ENCODE results near the gene CNKSR3.

The CNKSR3 gene

GRCh38 chr6:154356113-154356512 lies 154.4 kb downstream of the CNKSR3 start:
- no peaks in the 10 kb centered on the region for H3K36me3 ChIP-seq (ENCODE audit: control insufficient read depth, insufficient read depth, low read length)
- TF ChIP-seq CTCF (IDR thresholded peaks at IDR 0.05; ENCODE audit: insufficient read depth, low read length, poor library complexity, severe bottlenecking), result no peak
- H3K27me3 ChIP-seq (replicated peaks; ENCODE audit: control insufficient read depth, insufficient read depth, low read length), result no peaks in the 10 kb centered on the region
- DNase-seq (ENCODE audit: extremely low read depth, insufficient read length), result no peak
- no peak overlapping the region for H3K4me3 ChIP-seq (replicated peaks; ENCODE audit: low read depth, low read length)

GRCh38 chr6:154354265-154354777 lies 156.2 kb downstream of the CNKSR3 start:
- no peaks in the 10 kb centered on the region for H3K36me3 ChIP-seq (ENCODE audit: control insufficient read depth, insufficient read depth, low read length)
- DNase-seq (ENCODE audit: extremely low read depth, insufficient read length), result no peak
- peak overlapping the region; percentile 25 for H3K4me3 ChIP-seq (replicated peaks; ENCODE audit: low read depth, low read length)
- TF ChIP-seq CTCF (IDR thresholded peaks at IDR 0.05; ENCODE audit: insufficient read depth, low read length, poor library complexity, severe bottlenecking), result no peak
- H3K27me3 ChIP-seq (replicated peaks; ENCODE audit: control insufficient read depth, insufficient read depth, low read length), result no peaks in the 10 kb centered on the region

- no peak for DNase-seq (ENCODE audit: extremely low read depth, insufficient read length)
- H3K36me3 ChIP-seq (ENCODE audit: control insufficient read depth, insufficient read depth, low read length), result no peaks in the 10 kb centered on the region
- no peaks in the 10 kb centered on the region for H3K27me3 ChIP-seq (replicated peaks; ENCODE audit: control insufficient read depth, insufficient read depth, low read length)
- no peak for TF ChIP-seq CTCF (IDR thresholded peaks at IDR 0.05; ENCODE audit: insufficient read depth, low read length, poor library complexity, severe bottlenecking)
- H3K4me3 ChIP-seq (replicated peaks; ENCODE audit: low read depth, low read length), result no peak overlapping the region
Observed at GRCh38 chr6:154353626-154354025, 156.9 kb downstream of the CNKSR3 start.

- Histone ChIP-seq H3K36me3 (ENCODE audit: control insufficient read depth, insufficient read depth, low read length) (no peaks in the 10 kb centered on the region), H3K27me3 (replicated peaks; ENCODE audit: control insufficient read depth, insufficient read depth, low read length) (no peaks in the 10 kb centered on the region), H3K4me3 (replicated peaks; ENCODE audit: low read depth, low read length) (no peak overlapping the region)
- DNase-seq (ENCODE audit: extremely low read depth, insufficient read length), result peak; percentile 55
- TF ChIP-seq CTCF (IDR thresholded peaks at IDR 0.05; ENCODE audit: insufficient read depth, low read length, poor library complexity, severe bottlenecking), result no peak
Observed at GRCh38 chr6:154352898-154353585, 157.4 kb downstream of the CNKSR3 start.

GRCh38 chr6:154350293-154350692 lies 160.2 kb downstream of the CNKSR3 start:
- Histone ChIP-seq H3K4me3 (replicated peaks; ENCODE audit: low read depth, low read length) (no peak overlapping the region), H3K36me3 (ENCODE audit: control insufficient read depth, insufficient read depth, low read length) (no peaks in the 10 kb centered on the region), H3K27me3 (replicated peaks; ENCODE audit: control insufficient read depth, insufficient read depth, low read length) (no peaks in the 10 kb centered on the region)
- TF ChIP-seq CTCF (IDR thresholded peaks at IDR 0.05; ENCODE audit: insufficient read depth, low read length, poor library complexity, severe bottlenecking), result no peak
- DNase-seq (ENCODE audit: extremely low read depth, insufficient read length), result no peak
